Measurements from ENCODE around the gene BRAT1.
"Not testable (repeated sequence)": the region's sequence is repeated elsewhere in the genome, so short reads cannot be mapped to it uniquely, and the experiment has no call there.

Gene BRAT1

GRCh38 chr7:2593036-2593727 lies 37.9 kb upstream of the BRAT1 start:
- ChIA-PET POLR2A (no interaction called here), CTCF (no interaction called here)
- H3K4me3 ChIP-seq (ENCODE audit: low read depth, low read length), result no peak overlapping the region
- DNase-seq (ENCODE audit: low read depth, low spot score), result no peak
- no peak for TF ChIP-seq CTCF (IDR thresholded peaks at IDR 0.05; ENCODE audit: insufficient read depth, low read length, missing control alignments)

GRCh38 chr7:2592375-2592865 lies 37.1 kb upstream of the BRAT1 start:
- no peak for TF ChIP-seq CTCF (IDR thresholded peaks at IDR 0.05; ENCODE audit: insufficient read depth, low read length, missing control alignments)
- DNase-seq (ENCODE audit: low read depth, low spot score), result no peak
- ChIA-PET POLR2A (no interaction called here), CTCF (interaction anchor here (1.2 kb wide), 1 partner anchor 141 kb away, joined by 3 read pairs; no protein-coding TSS in a partner anchor)
- H3K4me3 ChIP-seq (ENCODE audit: low read depth, low read length), result no peak overlapping the region

DNA sequence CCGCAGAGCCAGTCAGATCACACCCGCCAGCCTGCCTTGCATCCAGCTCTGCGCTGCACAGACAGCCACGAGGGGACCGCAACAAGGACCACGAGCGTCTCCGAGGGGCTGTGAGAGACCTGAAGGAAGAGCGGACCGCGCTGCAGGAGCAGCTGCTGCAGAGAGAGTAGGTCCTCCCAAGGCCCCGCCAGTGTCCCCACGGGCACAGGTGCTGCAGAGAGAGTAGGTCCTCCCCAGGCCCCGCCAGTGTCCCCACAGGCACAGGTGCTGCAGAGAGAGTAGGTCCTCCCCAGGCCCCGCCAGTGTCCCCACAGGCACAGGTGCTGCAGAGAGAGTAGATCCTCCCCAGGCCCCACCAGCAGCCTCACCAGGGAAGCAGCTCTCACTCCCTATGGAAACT lies 34.6 kb upstream of the BRAT1 start:
- H3K4me3 ChIP-seq (ENCODE audit: low read depth, low read length); DNase-seq (ENCODE audit: low read depth, low spot score); POLR2A ChIA-PET: not testable (repeated sequence)
- CTCF ChIA-PET, result interaction anchor here (1.0 to 1.4 kb wide), 2 partner anchors 22 to 120 kb away, joined by 3 to 5 read pairs; no protein-coding TSS in a partner anchor

- no peak for DNase-seq (ENCODE audit: low read depth, low spot score)
- ChIA-PET CTCF (interaction anchor here (1.0 to 1.4 kb wide), 2 partner anchors 21 to 119 kb away, joined by 3 to 5 read pairs; no protein-coding TSS in a partner anchor), POLR2A (interaction anchor here (0.6 kb wide), 1 partner anchor 49 kb away, joined by 4 read pairs; no protein-coding TSS in a partner anchor)
- no peak for TF ChIP-seq CTCF (IDR thresholded peaks at IDR 0.05; ENCODE audit: insufficient read depth, low read length, missing control alignments)
- no peak overlapping the region for H3K4me3 ChIP-seq (ENCODE audit: low read depth, low read length)
Observed at GRCh38 chr7:2589341-2589740, 34.0 kb upstream of the BRAT1 start.

DNA sequence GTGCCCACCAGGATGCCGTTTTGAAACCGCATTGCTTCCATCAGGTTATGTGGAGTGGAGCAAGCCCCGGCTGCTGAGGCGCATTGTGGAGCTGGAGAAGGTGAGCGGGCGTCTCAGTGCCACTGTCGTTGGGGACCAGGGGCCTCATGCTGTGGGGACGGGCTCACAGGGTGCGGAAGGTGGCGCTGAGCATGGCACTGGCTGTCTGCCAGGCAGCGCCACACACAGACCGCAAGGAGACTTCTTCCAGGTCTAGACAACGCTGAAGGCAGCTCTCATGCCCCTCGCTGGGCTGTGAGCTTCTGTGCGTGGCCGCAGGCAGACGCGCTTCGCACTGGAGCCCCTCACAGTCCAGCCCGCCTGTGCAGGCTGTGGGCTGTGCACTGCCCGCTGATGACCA lies 32.5 kb upstream of the BRAT1 start:
- H3K4me3 ChIP-seq (ENCODE audit: low read depth, low read length), result no peak overlapping the region
- ChIA-PET CTCF (no interaction called here), POLR2A (no interaction called here)
- no peak for TF ChIP-seq CTCF (IDR thresholded peaks at IDR 0.05; ENCODE audit: insufficient read depth, low read length, missing control alignments)
- no peak for DNase-seq (ENCODE audit: low read depth, low spot score)

DNA sequence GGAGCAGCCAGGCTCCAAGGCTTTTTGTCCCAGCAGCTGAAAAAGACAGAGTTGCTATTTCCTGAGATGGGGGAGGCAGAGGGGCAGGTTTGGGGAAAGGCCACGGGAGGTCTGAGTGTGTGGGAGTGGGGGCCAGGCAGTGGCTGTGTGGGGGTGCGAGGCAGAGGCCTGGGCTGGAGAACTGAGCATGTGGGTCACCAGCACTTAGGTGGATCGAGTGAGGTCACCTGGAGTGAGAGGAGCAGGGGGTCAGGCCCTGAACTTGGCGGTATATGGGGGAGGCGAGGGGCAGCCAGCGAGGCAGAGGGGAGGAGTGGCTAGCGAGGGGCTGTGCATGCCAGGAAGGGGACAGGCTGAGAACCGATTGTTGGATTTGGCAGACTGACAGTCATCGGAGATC lies 31.8 kb upstream of the BRAT1 start:
- no peak overlapping the region for H3K4me3 ChIP-seq (ENCODE audit: low read depth, low read length)
- TF ChIP-seq CTCF (IDR thresholded peaks at IDR 0.05; ENCODE audit: insufficient read depth, low read length, missing control alignments), result no peak
- DNase-seq (ENCODE audit: low read depth, low spot score), result no peak
- CTCF ChIA-PET, result interaction anchor here (1.1 kb wide), 1 partner anchor 12 kb away, joined by 3 read pairs; no protein-coding TSS in a partner anchor
- POLR2A ChIA-PET, result no interaction called here

Data from AG04449 (cell line).